CD4-positive, alpha-beta T cell treated with Interleukin-17A for 1 hour (primary cell): ENCODE measurements around the gene KSR2.
"Not testable (repeated sequence)": the region's sequence is repeated elsewhere in the genome, so short reads cannot be mapped to it uniquely, and the experiment has no call there.

Source experiments
- DNase-seq: peaks from one replicate; pipeline ENCODE4 v3.0.0-alpha.2; 2020

Gene KSR2

DNA sequence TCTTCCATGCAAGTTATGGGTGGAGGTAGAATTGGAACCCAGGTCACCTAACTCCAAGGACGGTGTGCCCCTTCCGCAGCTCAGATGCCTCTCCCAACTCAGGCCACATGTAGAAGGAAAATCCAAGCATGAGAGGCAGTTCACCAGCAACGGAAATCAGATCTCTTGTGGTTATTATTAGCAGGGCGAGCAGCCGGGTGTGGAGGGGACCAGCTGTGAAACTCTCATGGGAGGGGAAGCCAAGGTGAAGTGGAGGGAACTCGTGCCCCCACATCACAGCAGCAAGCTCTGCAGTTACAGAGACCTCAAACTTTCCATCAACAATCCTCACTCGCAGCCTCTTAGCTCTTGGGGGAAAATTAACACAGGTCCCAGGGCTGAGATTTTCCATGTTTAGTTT, 79.7 kb downstream of the KSR2 start:
- no peak for DNase-seq

DNA sequence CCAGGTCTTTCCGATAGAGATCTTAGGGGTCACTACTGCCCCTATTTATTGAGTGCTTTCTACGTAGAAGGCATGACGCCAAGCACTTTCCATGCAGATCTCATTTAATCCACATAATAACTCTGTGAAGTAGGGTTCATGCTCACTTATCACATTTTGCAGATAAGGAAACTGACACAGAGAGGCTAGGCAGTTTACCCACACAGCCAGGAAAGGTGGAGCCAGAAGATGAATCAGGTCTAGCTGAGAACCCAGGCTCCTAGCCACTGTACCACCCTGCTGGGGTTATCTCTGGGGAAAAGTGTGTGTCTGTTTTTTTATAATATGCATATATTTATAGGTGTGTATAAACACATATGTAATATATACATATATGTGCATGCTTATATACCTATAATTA, 83.6 kb downstream of the KSR2 start:
- no peak for DNase-seq

DNA sequence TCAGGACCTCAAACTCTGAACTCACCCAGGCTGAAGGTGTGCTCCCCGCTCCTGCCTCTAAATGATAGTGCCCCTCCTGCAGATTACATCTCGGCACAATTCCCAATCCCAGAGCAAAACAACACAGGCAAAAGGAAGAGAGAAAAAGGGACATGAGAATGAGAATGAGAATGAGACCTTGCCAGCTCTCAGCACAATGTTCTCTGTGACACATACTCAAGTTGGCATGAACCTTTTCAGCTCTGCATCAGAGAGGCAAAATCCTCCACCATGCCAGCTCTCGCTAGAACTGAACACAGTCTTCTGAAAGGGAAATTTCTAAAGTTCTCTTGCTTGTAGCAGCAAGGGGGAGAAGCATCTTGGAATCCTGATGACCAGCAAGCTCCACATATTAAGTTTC, 84.6 kb downstream of the KSR2 start:
- DNase-seq, result no peak

DNA sequence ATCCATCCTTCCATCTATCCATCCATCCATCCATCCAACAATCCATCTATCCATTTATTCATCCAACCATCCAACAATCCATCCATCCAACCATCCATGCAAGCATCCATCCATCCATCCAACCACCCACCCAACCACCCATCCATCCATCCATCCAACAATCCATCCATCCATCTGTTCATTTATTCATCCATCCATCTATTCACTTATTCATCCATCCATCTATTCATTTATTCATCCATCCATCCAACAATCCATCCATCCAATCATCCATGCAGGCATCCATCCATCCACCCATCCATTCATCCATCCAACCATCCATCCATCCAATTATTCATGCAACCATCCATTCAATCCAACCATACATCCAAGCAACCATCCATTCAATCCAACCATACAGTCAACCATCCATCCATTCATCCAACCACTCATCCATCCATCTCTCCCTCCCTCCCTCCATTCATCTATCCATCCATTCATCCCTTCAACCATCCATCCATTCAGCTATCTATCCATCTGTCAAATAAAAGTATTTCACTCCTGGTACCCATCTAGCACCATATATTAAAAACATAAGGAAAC, 86.1 kb downstream of the KSR2 start:
- no peak for DNase-seq

DNA sequence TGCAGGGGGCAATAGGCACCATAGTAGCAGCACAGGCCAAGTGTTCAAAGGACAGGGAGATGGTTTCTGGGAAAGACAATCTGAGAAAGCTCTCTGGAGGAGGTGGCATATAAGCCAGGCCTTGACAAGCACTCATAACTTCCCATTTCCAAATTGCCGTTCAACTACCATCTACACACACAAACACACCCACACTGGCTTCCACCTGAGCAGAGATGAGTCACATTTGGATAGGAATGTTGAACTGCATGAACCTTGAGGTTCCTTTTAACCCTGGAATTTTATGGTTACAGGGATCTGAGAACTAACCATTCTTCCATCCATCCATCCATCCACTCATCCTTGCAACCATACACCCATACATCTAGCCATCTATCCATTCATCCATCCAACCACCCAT, 86.6 kb downstream of the KSR2 start:
- no peak for DNase-seq

DNA sequence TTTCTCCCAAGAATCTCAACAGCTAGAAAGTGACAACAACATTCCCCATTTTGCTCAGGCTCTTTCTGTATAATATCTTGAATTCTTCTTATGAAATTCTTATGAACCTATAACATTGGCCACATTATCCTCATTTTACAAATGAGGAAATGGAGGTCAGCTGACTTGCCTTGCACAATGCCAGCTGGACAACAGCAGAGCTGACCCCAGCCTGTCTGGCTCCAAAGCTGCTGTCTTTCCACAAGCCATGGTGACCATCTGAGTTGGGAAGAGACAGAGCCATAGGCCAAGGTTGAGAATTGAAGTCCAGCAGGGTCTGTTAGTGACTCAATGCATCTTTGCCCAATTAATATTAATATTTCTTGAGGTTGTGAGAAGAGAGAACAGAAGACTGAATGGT, 87.3 kb downstream of the KSR2 start:
- DNase-seq, result no peak

DNA sequence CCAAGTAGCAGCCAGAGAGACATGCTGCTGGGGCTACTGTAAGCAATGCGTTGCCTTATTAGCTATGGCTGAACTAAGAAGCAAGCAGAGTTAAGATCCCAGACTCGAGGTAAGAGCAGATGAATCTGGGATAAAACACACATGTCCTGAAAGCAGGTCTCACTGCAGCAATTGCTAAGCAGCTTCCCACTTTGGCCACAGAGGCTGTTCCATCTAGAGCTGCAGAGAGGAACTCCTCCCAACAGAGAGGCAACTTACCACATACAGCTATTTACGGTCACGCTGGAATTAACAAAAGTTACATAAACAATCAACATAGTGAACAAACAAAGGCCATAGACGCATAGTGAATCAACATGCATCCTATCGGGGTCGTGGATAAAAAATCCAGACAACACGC, 90.2 kb downstream of the KSR2 start:
- DNase-seq, result no peak

DNA sequence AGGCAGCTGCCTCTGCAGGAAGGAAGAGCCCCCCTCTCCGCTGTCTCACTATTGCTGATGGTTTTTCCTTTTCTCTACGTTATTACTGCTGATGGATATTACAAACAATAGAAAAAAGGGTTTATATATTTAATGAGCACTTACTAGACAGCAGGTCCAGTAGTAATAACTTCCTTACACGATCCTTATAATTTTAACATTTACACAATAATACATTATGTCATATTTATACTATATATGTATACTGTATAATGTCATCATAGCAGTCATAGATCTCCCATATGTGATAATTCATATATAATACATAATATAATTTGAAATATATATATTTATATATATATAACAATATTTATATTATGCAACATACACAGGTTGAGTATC, 92.4 kb downstream of the KSR2 start:
- DNase-seq, result no peak

DNA sequence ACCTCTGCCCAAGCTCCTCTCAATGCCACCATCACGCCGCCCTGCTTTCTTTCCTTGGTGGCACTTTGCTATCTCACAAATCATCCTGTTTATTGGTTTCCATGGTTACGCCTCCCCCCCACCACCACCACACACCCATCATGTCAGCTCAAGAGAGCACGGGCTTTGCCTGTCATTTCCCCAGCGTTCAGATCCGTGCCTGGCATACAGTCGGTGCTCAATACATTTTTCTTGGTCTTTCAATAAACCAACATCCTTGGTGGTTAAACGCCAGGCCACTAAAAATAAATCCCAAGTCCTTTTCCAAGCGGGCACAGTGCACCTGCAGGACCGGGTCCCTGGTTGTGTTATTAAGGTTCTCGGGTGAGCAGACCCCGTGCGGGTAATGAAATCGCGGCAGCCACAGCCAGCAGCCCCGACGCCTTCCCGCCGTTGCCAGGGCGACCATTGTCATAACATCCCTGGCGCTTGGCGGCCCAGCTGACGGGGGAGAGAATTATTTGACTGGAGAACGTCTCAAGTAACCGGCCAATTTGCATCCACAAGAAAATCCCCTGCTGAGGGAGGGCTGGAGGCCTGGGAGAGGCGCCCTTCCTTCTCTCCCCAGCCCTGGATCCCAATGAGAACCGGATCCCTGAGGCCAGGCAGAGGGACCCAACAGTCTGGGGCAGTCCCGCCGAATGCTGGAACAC, 92.9 kb downstream of the KSR2 start:
- DNase-seq, result peak; percentile 50

DNA sequence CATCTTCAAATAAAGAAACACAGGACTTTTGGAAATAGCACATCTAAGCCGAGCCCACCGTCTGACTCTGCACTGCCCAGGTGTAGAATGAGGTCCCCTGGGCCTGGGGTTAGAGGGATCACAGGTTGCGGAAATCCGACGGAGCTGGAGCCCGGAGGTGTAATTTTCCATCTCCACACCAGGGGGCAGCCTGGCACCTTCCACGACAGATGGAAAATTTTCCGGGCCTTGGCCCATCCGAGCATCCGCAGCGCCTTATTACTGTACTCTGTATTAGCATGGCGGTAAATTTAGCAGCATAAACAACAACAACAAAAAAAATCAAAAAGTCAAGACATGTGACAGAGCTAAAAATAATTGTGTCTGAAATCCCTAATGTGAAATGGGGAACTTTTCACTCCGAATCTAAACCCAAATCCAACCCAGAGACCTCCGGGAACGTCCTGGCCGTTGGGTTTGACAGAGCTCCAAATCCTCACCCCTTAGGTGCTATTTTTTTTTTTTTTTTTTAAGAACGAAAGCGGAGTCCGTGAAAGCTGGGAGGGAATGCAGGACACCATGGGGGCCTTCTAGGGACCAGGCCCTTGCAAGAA, 93.9 kb downstream of the KSR2 start:
- DNase-seq, result peak; percentile 67

DNA sequence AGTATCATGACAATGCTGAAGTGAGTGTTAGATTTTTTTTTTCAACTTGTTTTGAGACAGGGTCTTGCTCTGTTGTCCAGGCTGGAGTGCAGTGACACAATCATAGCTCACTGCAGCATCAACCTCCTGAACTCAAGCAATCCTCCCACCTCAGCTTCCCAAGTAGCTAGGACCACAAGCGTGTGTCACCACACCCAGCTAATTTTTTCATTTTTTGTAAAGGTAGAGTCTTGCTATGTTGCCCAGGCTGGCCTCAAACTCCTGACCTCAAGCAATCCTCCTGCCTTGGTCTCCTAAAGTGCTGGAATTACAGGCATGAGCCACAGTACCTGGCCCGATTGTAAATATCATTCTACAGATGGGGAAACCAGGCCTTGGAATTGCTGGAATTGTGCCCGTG, 94.6 kb downstream of the KSR2 start:
- DNase-seq, result not testable (repeated sequence)

DNA sequence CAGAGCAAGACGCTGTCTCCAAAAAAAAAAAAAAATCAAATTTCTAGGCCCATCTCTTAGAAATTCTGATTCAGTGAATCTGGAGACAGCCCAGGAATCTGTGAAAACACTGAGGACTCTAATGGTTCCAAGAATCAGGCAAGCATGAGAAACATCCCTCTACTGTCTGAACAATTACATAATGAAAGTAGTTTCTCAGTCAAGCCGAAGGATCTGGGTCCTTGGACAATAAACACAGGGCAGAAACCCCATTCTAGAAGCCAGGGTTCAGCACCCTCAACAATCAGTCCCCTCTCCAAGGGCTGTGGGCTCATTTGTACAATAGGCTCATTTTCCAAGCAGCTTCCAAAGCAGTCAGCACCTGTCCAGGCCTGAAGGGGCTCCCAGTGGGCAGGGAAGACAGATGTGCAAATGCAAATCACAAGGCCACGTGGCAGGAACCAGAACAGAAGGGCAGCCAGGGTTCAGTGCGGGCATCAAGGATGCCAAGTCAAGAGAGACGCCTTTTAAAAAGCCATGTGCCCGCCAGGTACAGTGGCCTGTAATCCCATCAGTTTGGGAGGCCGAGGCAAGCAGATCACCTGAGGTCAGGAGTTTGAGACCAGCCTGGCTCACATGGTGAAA, 96.1 kb downstream of the KSR2 start:
- DNase-seq, result no peak

DNA sequence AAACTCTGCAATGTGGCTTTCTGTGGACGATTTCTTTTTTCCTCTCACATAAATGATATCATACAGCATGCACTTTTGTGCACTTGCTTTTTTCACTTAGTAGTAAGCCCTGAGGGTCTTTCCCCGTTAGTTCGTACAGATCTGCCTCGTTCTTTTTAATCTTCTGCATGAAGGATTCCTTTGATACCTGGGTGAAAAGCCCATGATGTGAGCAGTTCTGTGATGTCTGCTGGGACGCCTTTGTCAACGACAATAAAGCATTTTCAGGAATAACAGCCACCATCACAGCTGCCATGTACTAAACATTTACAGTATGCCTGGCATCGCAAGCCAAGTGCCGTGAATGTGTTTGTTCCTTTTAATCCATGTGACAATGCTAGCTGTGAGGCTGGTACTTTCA, 99.2 kb downstream of the KSR2 start:
- DNase-seq, result no peak

DNA sequence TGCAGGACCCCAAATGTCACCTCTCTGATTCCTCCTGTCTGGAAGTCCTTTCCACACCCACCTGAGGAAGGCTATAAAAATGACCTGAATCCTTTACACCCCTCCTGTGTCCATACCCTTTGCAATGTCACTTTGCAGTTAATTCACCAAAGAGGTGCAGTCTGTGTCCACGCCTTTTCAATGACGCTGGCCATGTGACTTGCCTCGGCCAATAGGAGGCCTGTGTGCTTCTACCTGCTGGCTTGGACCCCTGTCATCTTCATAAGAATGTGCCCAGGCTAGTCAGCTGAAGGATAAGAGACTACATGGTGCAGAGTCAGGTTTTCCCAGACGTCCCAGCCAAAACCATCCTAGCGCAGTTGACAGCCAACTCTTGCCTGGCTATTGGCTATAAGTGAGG, 101.4 kb downstream of the KSR2 start:
- no peak for DNase-seq

DNA sequence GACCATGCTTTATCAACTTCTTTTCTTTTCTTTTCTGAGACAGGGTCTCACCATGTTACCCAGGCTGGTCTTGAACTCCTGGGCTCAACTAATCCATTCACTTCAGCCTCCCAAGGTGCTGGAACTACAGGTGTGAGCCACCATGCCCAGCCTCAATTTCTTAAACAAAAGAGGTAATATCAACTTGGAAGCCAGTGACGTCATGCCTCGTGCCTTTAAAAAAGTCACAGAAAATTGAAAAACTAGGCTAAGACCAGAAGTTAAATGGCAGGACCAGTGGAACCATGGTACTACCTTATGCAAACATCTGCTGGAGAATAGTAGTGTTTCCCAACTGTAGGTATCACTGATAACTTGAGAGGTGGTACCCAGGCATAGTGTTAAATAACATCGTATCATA, 103.3 kb downstream of the KSR2 start:
- DNase-seq, result no peak

DNA sequence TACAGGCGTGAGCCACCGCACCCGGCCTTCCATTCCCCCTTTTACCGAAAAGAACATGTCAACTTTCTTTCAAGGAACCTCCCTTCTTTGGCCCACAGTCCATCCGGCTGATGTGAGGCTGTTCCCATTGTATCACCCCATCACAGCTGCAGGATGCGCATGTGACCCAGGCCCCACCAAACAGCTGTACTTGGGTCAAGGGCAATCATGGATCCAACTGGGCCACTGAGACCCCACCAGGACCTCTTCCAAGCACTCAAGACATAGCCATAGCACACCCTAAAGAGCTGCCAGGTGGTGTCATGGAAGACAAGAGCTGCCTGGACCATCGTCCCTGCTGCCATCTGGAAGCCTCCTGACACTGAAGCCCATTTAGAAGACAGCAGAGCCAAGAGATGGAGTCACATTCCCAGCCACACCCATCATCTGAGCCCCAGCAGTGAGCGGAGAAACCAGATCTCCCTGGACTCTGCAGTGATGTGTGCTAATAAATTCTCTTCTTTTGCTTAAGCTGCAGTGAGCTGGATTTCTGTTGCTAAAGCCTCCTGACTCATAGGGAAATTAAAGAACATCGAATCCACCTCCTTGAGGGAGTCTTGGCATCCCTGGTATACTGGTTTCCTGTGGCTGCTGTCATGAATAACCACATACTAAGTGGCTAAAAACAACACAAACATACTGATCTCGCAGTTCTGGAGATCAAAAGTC, 105.6 kb downstream of the KSR2 start:
- no peak for DNase-seq

DNA sequence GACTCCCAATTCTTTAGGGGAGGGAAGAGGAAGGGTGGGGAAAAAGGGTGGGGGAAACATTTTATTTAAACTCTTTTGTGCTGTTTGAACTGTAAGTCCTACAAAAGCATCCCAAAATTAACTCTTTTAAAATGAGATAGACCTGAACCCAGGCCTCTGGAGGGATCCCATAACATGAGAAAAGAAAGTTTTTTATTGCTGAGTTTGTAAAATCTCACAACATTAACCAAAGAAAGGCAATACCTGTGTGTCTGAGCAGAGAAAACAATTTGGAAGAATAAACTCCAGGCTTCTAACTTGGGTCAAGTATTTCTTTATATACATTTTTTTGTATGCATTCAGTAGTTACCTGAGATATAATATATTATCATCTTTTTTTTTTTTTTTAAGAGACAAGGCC, 107.1 kb downstream of the KSR2 start:
- no peak for DNase-seq

DNA sequence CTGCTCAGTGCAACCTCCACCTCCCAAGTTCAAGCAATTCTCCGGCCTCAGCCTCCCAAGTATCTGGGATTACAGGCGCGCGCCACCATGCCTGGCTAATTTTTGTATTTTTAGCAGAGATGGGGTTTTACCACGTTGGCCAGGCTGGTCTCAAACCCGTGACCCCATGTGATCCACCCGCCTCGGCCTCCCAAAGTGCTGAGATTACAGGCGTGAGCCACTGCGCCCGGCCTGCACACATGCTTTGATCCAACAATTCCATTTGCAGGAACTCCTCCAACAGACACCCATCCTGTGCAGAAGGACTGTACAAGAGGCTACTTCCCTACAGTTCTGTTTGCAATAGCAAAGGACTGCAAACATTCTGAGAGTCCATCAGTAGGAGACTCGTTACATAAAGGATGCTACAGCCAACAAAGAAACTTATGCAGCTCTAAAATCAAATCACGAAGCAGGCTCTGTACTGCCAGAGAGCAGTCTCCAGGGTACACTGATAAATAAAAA, 108.0 kb downstream of the KSR2 start:
- DNase-seq, result not testable (repeated sequence)

DNA sequence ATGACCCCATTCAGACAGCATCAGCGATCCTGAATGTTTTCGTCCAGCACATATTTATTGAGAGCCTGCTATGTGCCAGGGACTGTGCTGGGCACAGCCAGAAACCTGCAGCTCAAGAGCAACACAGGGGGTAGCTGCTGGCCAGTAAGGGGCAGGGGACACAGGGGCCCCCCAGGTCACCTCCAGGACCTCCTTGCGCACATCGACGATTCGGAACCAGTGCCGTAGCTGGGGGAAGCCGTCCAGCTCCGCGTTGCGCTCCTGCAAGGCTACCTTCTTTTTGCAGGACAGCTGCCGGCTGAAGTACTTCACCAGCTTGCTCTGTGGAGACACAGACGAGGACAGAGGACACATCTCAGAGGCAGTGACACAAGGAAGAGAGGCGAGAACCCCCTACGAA, 108.7 kb downstream of the KSR2 start:
- no peak for DNase-seq

DNA sequence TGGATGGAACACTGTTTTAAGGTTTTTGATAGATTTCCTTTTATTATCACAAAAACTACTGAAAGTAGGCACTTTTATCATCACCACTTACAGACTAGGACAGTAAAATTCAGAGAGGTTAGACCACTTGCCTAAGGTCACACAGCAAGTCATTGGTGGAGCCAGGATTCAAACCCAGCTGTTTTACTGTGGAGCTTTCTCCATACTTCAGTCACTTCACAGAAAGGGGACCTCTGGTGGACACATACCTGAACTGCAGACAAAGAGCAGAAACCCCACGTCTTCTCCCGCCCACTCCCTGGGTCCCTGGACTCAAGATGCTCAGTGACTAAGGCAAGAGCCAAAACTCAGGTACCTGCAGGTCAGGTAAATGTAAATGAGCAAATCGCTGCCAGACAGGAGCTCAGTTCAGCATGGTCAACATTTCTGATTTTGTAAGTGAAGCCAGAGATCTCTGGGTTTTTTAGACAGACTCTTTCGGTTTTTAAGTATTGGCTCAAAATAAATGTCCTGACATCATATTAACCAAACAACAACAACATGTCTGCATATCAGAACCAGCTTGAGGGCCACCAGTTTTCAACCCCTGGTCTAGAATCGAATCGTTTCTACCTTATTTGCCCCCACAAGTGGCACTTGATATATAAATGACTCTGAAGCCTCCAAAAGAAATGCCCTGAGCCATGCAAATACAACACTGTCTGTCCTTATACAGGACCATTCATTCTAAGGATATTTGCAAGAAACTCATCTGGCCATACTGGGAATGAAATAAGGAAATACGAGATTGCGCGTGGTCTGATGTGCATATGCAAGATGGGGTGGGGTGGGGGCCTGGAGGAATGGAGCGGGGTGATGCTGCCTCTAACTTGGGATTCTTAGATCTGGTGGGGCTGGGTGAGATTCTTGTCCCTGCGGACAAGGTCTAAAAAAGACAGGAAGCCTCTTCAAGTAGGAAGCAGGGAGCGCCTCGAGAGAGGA, 110.9 kb downstream of the KSR2 start:
- peak; percentile 50 for DNase-seq

DNA sequence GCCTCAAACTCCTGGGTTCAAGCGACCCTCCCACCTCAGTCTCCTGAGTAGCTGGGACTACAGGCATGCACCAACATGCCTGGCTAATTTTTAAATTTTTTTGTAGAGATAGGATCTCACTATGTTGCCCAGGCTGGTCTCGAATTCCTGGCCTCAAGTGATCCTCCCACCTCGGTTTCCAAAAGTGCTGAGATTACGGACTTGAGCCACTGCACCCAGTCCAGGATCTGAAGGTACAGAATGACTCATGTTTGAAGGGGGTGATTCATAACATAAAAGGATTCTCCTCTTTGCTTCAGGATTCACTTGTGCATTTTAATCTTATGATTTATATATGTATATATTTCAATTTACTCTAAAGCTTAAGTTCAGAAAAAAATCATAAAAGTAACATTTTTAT, 111.7 kb downstream of the KSR2 start:
- DNase-seq, result not testable (repeated sequence)

DNA sequence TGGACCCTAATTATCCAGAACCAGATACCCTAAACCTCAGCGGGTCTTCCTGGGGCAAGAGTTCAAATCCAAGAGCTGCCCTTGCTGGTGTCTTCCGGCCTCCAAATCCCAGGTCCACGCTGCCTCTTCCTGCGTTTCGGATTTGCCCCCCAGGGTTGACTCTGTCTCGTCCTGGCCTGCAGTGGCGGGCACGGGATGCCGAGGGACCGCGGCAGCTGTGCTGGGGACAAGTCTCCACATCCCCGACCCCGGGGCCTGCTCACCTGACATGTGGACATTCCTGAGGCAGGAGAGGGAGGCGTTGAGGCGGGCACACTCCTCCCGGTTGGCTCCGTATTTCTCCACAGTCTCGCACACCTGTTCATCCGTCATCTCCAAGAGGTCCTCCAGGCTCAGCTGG, 113.6 kb downstream of the KSR2 start:
- no peak for DNase-seq
